Breast epithelium (tissue), 3 donors: ENCODE data around the gene FBXO46.

Source experiments
- POLR2A ChIP-seq: fragments of 450-650 bp; IDR thresholded peaks from one replicate; pipeline ENCODE4 v1.6.1; 2016; ENCODE audit warnings: antibody characterized with exemption, mild to moderate bottlenecking, moderate library complexity
- POLR2AphosphoS5 ChIP-seq, 3 donors: sonication (generic); formaldehyde crosslinking; IDR thresholded peaks; one replicate each; pipeline ENCODE4 v1.6.1; 2017; ENCODE audit warnings: antibody characterized with exemption in 3 of 3
- TF ChIP-seq, protein P1 (sequence below), 3 donors: fragments of 450-650 bp; IDR thresholded peaks; one replicate each; pipeline ENCODE4 v1.5.1; 2016 to 2017; ENCODE audit warnings: antibody characterized with exemption in 3 of 3, mild to moderate bottlenecking in 3 of 3, moderate library complexity in 3 of 3

DNA sequence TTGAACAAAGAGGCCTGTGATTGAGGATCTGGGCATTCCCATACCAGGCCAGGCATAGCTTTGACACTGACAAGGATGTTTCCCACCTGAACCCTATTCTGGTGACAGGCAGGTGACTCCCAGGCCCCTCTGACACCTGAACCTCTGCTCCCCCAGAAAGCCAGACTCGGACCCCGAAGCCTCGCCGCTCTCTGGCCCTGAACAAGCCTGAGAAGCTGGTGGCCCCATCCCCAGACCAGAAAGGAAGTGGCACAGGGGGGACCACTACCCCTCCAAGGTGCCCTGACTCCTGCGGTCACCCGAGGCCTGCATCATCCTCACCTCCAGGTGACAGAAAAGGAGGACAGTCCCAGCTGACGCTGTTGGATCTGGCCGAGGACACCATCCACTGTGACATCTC lies 23.6 kb upstream of the FBXO46 start:
- TF ChIP-seq, protein P1, sequence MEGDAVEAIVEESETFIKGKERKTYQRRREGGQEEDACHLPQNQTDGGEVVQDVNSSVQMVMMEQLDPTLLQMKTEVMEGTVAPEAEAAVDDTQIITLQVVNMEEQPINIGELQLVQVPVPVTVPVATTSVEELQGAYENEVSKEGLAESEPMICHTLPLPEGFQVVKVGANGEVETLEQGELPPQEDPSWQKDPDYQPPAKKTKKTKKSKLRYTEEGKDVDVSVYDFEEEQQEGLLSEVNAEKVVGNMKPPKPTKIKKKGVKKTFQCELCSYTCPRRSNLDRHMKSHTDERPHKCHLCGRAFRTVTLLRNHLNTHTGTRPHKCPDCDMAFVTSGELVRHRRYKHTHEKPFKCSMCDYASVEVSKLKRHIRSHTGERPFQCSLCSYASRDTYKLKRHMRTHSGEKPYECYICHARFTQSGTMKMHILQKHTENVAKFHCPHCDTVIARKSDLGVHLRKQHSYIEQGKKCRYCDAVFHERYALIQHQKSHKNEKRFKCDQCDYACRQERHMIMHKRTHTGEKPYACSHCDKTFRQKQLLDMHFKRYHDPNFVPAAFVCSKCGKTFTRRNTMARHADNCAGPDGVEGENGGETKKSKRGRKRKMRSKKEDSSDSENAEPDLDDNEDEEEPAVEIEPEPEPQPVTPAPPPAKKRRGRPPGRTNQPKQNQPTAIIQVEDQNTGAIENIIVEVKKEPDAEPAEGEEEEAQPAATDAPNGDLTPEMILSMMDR (IDR thresholded peaks at IDR 0.05) = no peak
- no peak for TF ChIP-seq POLR2A
- TF ChIP-seq POLR2AphosphoS5 (IDR thresholded peaks at IDR 0.05) = no peak
